LNCAP (cell line): ENCODE measurements around the gene LMNTD2.

Experiments used
- CTCF ChIP-seq: fragments of 450-650 bp; IDR thresholded peaks from 2 replicates; pipeline ENCODE4 v1.5.1; 2017; ENCODE audit warnings: mild to moderate bottlenecking

Gene LMNTD2

GRCh38 chr11:512761-513595, 47.6 kb downstream of the LMNTD2 start:
- TF ChIP-seq CTCF, result no peak

DNA sequence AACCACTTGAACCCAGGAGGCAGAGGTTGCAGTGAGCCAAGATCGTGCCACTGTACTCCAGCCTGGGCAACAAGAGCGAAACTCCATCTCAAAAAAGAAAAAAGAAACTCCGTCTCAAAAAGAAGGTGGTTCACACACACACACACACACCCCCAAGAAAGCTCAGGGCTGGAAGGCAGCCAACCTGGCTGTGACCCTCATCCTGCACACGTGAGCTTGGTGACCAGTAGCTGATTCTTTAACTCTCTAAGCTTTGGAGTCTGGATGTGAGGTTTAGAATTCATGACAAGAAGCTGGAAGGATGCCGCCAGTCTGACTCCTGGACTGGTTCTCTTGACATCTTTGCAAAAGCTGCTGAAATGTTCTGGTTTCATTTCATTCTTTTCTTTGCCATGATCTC, 51.6 kb downstream of the LMNTD2 start:
- no peak for TF ChIP-seq CTCF

GRCh38 chr11:507727-508515, 52.6 kb downstream of the LMNTD2 start:
- no peak for TF ChIP-seq CTCF

DNA sequence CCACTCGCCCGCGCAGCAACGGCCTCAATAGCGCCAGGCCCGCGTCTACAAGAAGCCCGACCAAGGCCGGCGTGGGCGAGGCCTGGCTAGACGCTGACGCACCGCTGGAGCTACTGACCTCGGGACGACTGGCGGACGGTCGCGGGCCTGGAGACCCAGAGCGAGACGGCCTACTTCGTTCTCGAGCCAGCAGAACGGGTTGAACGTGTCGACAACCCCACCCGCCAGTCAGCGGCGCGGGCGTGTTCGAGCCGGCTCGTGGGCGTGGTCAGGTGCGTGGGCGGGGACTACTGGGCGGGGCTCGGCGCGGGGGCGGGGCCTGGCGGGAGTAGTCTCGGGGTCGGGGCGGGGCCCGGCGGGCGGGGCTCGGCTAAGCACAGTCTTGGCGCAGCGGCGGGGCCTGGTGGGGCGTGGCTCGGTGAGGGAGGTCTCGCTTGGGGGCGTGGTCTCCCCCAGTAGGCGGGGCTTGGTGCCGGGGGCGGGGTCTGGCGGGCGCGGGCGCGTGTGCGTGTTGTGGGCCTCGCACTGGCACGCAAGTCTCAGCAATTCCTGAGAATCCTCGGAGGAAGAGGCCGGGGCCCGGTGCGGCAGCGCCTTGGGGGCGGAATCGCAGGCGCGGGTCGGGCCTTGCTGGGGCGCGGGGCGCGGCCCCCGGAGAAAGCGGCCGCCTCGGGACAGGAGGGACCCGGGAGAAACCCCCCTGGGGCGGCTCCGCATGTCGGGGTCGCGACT, 53.4 kb downstream of the LMNTD2 start, which contains the start of gene RNH1:
TSS of gene RNH1 (minus strand) at position 248 of the 732 bp plus-strand sequence. CDS start 5,080 bp downstream, outside the sequence.
- TF ChIP-seq CTCF, result no peak

GRCh38 chr11:506238-506994, 54.1 kb downstream of the LMNTD2 start:
- TF ChIP-seq CTCF, result no peak

GRCh38 chr11:504994-505344, 55.6 kb downstream of the LMNTD2 start:
- TF ChIP-seq CTCF, result no peak
